Measurements from ENCODE around the gene INO80C.

DNA sequence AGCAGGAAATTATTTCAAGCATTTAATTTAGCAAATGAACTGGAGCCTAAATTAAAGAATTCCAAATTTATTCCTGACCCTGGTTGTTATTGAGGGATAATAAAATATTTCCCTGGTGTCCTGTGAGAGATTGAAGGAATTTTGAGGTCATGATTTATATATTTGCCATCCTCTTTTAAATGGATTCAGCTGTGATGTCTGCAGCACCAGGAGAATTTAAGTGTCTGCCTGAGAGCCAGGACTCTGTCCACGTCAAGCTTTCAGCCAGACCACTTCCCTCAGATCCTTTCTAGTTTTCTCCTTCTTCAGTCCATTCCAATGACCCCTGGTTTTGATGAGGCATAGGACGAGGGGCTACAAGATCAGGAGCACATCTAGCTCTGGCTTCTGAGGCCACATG is 59.9 kb downstream of the INO80C start:
- no peak for TF ChIP-seq POLR2A (IDR thresholded peaks at IDR 0.05; ENCODE audit: low read length)
- TF ChIP-seq GATA1 (IDR thresholded peaks at IDR 0.05; ENCODE audit: low read depth, low read length), result no peak
